ENCODE data around the gene SETBP1. TPM values are rescaled to one million over a fixed set of nuclear protein-coding genes. Genes with fewer than 3 reads are reported as not detected.

Gene SETBP1
- polyA plus RNA-seq, 3 donors, result 30.9 to 34.2 (median 31.7) TPM

GRCh38 chr18:45050712-45051601 is 370.3 kb downstream of the SETBP1 start:
- peak in 9 of 11 donors; percentile 25 to 71 (median 47) for DNase-seq (ENCODE audit: extremely low read depth in 1 of 11, low read depth in 9 of 11, low spot score in 4 of 11)

GRCh38 chr18:45054636-45055035 is 373.9 kb downstream of the SETBP1 start:
- no peak for DNase-seq (ENCODE audit: extremely low read depth in 1 of 11, low read depth in 9 of 11, low spot score in 4 of 11)

GRCh38 chr18:45055811-45056210 is 375.1 kb downstream of the SETBP1 start:
- no peak for DNase-seq (ENCODE audit: extremely low read depth in 1 of 11, low read depth in 9 of 11, low spot score in 4 of 11)

DNA sequence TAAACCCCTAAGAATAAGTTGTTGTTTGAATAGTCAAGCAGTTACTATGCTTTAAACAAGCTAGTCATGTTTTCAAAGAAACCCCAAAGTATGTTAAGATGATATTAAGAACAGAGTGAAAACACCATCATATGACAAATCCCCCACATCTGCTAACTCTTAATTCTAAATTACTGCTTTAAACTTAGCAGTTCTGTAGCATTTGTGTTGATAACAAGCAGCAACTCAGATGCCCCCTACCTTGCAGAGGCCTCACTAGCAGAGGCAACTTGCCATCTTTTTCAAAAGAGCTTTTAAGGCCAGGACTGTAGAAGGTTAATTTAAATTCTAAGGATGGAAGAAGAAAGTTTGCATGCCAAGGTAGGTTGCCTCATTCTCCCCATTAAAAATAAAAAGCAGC is 376.2 kb downstream of the SETBP1 start:
- DNase-seq (ENCODE audit: extremely low read depth in 1 of 11, low read depth in 9 of 11, low spot score in 4 of 11), result no peak

DNA sequence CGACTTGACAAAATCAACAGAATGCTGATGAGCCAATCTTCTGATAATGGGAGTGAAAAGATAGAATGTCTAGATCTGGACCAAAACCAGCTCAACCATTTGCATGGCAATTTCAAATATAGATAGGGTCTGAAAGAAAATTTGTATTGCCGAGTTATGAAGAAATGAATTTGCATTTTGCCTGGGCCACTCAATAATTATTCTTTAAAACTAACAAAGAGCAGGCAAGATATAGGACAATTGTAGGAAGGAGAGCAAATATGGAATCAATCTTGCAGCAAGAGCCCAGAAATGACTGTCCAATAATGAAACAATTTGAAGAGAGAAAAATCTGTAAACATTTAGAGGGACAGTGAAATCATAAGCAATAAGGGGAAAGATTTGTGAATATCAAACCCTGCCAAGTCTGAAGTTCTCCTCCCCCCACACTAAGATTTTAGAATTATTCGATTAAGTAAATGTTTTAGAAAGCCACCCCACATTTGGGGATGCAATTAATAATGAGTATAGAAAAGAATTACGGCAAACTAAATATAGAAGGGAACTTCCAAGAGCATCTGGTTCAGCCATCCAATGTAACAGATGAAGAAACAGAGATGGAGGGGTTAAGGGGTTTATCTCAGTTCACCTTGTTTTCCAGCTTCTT is 377.4 kb downstream of the SETBP1 start:
- no peak for DNase-seq (ENCODE audit: extremely low read depth in 1 of 11, low read depth in 9 of 11, low spot score in 4 of 11)

GRCh38 chr18:45059695-45060094 is 379.0 kb downstream of the SETBP1 start:
- DNase-seq (ENCODE audit: extremely low read depth in 1 of 11, low read depth in 9 of 11, low spot score in 4 of 11), result no peak

DNA sequence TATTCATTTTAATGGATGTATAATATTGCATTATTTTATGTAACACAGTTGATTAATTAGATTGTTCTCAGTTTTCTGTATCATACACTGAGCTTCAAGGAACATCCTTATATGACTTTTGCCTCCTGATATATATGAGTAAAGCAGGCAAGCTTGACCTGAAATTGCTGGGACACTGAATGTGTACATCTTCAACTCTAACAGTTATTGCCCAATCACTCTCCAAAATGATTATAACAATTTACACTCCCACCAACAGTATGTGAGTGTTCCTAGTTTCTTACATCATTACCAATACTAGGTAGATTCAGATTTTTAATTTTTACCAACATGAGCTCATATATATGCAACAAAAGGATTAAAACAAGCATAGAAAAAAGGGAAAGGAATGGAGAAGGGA is 379.4 kb downstream of the SETBP1 start:
- no peak for DNase-seq (ENCODE audit: extremely low read depth in 1 of 11, low read depth in 9 of 11, low spot score in 4 of 11)

DNA sequence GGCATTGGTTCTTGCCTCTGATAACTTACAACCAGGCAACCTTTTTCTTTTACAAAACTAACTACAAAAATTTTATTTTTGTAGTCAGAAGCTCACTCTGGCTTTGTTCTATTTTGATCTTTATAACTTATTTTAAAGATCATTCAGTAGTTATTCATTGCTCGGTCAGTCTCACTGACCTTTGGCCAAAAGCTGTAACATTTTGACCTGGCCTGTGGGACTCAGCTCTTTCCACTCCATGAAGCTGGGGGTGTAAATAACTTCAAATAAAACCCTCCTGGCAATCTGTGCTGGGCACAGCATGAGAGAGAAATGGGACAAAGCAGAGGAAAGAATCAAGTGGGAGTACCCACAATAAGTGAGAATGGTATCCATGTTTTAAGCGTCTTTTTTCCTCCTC is 380.7 kb downstream of the SETBP1 start:
- no peak for DNase-seq (ENCODE audit: extremely low read depth in 1 of 11, low read depth in 9 of 11, low spot score in 4 of 11)

DNA sequence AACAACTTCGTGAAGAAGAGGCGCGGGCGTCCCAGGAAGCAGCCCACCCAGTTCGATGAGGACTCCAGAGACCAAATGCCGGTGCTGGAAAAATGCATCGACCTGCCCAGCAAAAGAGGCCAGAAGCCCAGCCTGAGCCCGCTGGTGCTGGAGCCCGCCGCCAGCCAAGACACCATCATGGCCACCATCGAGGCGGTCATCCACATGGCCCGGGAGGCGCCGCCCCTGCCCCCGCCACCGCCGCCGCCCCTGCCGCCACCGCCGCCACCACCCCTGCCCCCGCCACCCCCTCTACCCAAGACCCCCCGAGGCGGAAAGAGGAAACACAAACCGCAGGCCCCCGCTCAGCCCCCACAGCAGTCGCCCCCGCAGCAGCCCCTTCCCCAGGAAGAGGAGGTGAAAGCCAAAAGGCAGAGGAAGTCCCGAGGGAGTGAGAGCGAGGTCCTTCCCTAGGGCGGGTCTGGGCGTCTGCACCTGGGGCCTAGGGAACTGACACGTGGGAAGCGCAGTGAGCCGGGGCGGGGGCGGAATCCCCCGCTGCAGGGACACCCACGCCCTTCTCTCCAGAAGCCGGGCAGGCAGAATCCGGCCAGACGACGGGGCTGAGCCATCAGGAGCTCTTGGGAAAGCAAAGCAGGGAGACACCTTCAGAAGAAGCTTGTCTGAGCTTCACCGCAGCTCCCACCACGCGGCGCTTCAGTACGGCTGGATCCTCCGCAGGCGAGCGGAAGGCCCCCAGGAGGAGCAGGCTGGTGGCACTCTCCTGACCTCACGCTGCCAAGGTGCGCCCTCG is 382.8 kb downstream of the SETBP1 start:
- DNase-seq (ENCODE audit: extremely low read depth in 1 of 11, low read depth in 9 of 11, low spot score in 4 of 11), result no peak

GRCh38 chr18:45066210-45066609 is 385.5 kb downstream of the SETBP1 start:
- no peak for DNase-seq (ENCODE audit: extremely low read depth in 1 of 11, low read depth in 9 of 11, low spot score in 4 of 11)

- DNase-seq (ENCODE audit: extremely low read depth in 1 of 11, low read depth in 9 of 11, low spot score in 4 of 11), result no peak
Measured at GRCh38 chr18:45066886-45067285, 386.2 kb downstream of the SETBP1 start.

GRCh38 chr18:45068400-45069094 is 387.9 kb downstream of the SETBP1 start:
- DNase-seq (ENCODE audit: extremely low read depth in 1 of 11, low read depth in 9 of 11, low spot score in 4 of 11), result peak in 1 of 11 donors; percentile 35

GRCh38 chr18:45069546-45069945 is 388.9 kb downstream of the SETBP1 start:
- DNase-seq (ENCODE audit: extremely low read depth in 1 of 11, low read depth in 9 of 11, low spot score in 4 of 11), result no peak

- no peak for DNase-seq (ENCODE audit: extremely low read depth in 1 of 11, low read depth in 9 of 11, low spot score in 4 of 11)
Measured at GRCh38 chr18:45071956-45072355, 391.3 kb downstream of the SETBP1 start.

DNA sequence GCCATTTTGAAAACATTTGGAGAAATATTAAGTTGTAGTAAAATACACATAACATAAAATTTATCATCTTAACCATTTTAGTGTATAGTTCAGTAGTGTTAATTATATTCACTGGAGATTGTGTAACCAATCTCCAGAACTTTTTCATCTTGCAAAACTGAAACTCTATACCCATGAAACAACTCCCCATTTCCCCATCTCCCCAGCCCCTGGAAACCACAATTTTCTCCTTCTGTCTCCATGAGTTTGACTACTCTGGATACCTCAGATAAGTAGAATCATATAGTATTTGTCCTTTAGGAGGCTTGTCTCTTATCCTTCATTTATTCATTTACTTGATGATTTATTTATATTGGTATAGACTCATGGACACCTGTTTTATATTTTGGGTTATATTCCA is 392.9 kb downstream of the SETBP1 start:
- no peak for DNase-seq (ENCODE audit: extremely low read depth in 1 of 11, low read depth in 9 of 11, low spot score in 4 of 11)

GRCh38 chr18:45081566-45082181 is 401.0 kb downstream of the SETBP1 start:
- no peak for DNase-seq (ENCODE audit: extremely low read depth in 1 of 11, low read depth in 9 of 11, low spot score in 4 of 11)

- DNase-seq (ENCODE audit: extremely low read depth in 1 of 11, low read depth in 9 of 11, low spot score in 4 of 11), result no peak
Measured at GRCh38 chr18:45083226-45083855, 402.7 kb downstream of the SETBP1 start.

GRCh38 chr18:45084206-45084605 is 403.5 kb downstream of the SETBP1 start:
- peak in 9 of 11 donors; percentile 26 to 63 (median 40) for DNase-seq (ENCODE audit: extremely low read depth in 1 of 11, low read depth in 9 of 11, low spot score in 4 of 11)
